ENCODE results near the gene HYAL3. TPM values are rescaled to one million over a fixed set of nuclear protein-coding genes. Genes with fewer than 3 reads are reported as not detected.
A peak's percentile ranks its signal among the peaks of the same experiment; 100 is the strongest.

The HYAL3 gene
- polyA plus RNA-seq, 1 experiment: 3.0 TPM

DNA sequence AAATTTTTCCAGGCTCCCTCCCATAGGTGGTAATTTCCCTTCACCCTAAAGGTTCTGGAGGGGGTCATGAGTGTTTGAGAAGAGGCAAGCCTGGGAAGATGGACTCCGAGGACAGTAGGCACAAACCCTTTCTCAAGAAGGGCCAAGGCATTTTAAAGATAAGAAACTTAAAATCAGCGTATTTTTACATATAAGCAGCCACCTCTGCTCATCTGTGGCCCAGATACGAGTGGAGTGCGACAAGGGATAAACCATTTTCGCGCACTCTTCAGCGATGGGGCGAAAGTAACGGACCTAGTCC, 40.9 kb upstream of the HYAL3 start:
- CTCF ChIA-PET: interaction anchor here (1.1 kb wide), 1 partner anchor 16 kb away, joined by 4 read pairs; no protein-coding TSS in a partner anchor

DNA sequence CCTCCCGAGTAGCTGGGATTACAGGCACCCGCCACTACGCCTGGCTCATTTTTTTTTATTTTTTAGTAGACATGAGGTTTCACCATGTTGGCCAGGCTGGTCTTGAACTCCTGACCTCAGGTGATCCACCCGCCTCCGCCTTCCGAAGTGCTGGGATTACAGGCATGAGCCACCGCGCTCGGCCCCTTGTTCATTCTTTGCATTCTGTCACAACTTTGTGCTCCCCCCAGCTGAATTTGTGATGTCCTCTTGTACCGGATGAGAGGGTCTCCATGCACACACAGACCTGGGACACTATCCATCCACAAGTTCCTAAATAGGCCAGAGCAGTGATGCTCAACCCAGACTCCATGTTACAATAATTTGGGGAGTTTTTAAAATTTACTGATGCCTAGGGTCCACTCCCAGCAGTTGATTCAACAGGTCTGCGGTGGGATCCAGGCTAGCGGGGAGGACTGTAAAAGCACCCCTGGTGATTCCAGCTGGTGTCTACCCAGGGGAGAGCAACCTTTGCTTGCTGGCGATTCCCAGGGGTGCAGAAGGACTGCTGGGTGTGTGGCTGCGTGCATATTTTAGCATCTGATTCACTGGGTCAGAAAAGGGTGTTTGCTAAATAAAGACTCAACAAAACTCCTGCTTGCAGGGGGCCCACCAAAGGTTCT, 40.4 kb upstream of the HYAL3 start:
- POLR2A ChIA-PET: interaction anchor here (0.6 to 0.7 kb wide), 2 partner anchors 10 to 22 kb away, joined by 3 read pairs; no protein-coding TSS in a partner anchor
- DNase-seq (ENCODE audit: low read depth, low spot score): no peak

More for the DNA sequence above, 40.9 kb upstream of the HYAL3 start:
- DNase-seq (ENCODE audit: low read depth, low spot score): no peak
- Histone ChIP-seq H3K27ac (ENCODE audit: low read depth, low read length) (peak overlapping the region; percentile 65), H3K4me3 (ENCODE audit: low read depth, low read length) (peak overlapping the region; percentile 58), H3K27me3 (ENCODE audit: control insufficient read depth, insufficient read depth, low read length) (no peaks in the 10 kb centered on the region), H3K9me3 (ENCODE audit: control insufficient read depth, insufficient read depth, low read length) (no peaks in the 10 kb centered on the region; the same call in 1 of the 2 replicates)
- TF ChIP-seq, protein P1, sequence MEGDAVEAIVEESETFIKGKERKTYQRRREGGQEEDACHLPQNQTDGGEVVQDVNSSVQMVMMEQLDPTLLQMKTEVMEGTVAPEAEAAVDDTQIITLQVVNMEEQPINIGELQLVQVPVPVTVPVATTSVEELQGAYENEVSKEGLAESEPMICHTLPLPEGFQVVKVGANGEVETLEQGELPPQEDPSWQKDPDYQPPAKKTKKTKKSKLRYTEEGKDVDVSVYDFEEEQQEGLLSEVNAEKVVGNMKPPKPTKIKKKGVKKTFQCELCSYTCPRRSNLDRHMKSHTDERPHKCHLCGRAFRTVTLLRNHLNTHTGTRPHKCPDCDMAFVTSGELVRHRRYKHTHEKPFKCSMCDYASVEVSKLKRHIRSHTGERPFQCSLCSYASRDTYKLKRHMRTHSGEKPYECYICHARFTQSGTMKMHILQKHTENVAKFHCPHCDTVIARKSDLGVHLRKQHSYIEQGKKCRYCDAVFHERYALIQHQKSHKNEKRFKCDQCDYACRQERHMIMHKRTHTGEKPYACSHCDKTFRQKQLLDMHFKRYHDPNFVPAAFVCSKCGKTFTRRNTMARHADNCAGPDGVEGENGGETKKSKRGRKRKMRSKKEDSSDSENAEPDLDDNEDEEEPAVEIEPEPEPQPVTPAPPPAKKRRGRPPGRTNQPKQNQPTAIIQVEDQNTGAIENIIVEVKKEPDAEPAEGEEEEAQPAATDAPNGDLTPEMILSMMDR (IDR thresholded peaks at IDR 0.05; ENCODE audit: low read depth, low read length): no peak
- POLR2A ChIA-PET: interaction anchor here (0.7 to 1.0 kb wide), 3 partner anchors 9 to 19 kb away, joined by 3 to 9 read pairs (median 5); partner anchors contain the start of genes CYB561D2 and NPRL2

DNA sequence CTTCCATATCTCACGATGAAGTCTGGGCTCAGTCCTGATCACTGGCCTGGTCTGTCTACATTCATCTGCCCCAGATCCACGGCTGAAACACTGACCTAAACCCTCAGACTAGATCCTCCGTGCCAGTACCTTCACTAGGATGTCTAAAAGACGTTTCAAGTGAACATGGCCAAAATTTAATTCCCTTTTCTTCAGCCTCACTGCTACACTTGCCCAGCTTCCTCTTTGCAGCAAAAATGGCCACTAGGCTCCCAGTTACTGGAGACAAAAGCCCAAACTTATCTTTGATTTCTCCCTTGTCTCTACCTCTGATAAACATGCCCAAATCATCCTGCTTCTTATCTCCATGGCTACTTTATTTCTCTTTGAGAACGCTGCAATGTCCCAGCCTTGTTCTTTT, 39.8 kb upstream of the HYAL3 start:
- Histone ChIP-seq H3K9me3 (ENCODE audit: control insufficient read depth, insufficient read depth, low read length) (no peaks in the 10 kb centered on the region; the same call in 1 of the 2 replicates), H3K27ac (ENCODE audit: low read depth, low read length) (no peak overlapping the region), H3K4me3 (ENCODE audit: low read depth, low read length) (peak overlapping the region; percentile 10; the same call in 1 of the 2 replicates)

More for the DNA sequence above, 40.4 kb upstream of the HYAL3 start:
- H3K27me3 ChIP-seq (ENCODE audit: control insufficient read depth, insufficient read depth, low read length): no peaks in the 10 kb centered on the region
- CTCF ChIA-PET: no interaction called here
- H3K9me3 ChIP-seq (ENCODE audit: control insufficient read depth, insufficient read depth, low read length): no peaks in the 10 kb centered on the region; the same call in 1 of the 2 replicates
- peak overlapping the region; percentile 58 for H3K4me3 ChIP-seq (ENCODE audit: low read depth, low read length)
- peak overlapping the region; percentile 65 for H3K27ac ChIP-seq (ENCODE audit: low read depth, low read length)
- TF ChIP-seq, protein P1 (IDR thresholded peaks at IDR 0.05; ENCODE audit: low read depth, low read length): no peak

DNA sequence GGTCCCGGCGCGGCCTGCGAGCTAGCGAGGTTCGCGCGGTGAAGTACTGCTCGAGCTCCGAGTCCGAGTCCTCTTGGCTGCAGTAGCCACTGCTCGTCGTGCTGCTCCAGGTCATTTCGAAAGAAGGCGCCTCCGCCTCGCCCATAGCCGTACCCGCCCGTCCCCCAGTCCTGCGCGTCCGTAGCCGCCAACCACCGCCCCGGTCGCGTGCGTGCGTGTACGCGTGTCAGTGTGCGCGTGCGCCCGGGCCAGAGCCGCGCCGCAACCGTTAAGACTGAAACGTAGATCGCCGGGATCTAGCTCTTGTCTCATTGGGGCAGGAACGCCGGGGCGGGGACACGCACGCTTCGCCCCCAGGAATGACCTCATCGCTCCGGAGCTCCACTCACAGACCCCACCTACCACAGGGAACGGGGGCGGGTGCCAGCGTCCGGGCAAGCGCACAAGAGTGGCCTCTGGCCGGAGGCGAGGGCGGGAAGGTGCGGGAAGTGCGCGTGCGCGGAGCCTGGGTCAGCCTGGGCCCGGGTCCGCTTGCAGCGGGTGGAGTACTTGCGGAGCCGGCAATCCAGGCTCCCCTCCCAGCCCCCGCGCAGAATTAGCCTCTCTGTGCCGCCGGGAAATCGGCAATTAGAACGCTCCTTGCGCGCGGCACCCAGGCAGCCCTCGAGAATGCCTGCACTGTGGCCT, 38.1 kb upstream of the HYAL3 start:
- POLR2A ChIA-PET: interaction anchor here (0.6 to 2.4 kb wide), 14 partner anchors 9 to 1675 kb away, joined by 3 to 22 read pairs (median 4); partner anchors contain the start of genes CYB561D2, HYAL3, NAA80 and NPRL2
- no peaks in the 10 kb centered on the region; the same call in 1 of the 2 replicates for H3K9me3 ChIP-seq (ENCODE audit: control insufficient read depth, insufficient read depth, low read length)
- CTCF ChIA-PET: interaction anchor here (0.5 to 2.4 kb wide), 6 partner anchors 11 to 501 kb away, joined by 3 to 15 read pairs (median 6); no protein-coding TSS in a partner anchor
- TF ChIP-seq, protein P1 (IDR thresholded peaks at IDR 0.05; ENCODE audit: low read depth, low read length): no peak
- peak overlapping the region; percentile 98 for H3K4me3 ChIP-seq (ENCODE audit: low read depth, low read length)
- H3K27ac ChIP-seq (ENCODE audit: low read depth, low read length): peak overlapping the region; percentile 96
- peak; percentile 99 for DNase-seq (ENCODE audit: low read depth, low spot score)
- no peaks in the 10 kb centered on the region for H3K27me3 ChIP-seq (ENCODE audit: control insufficient read depth, insufficient read depth, low read length)

More for the DNA sequence above, 39.8 kb upstream of the HYAL3 start:
- POLR2A ChIA-PET: interaction anchor here (0.6 kb wide), 1 partner anchor 23 kb away, joined by 3 read pairs; no protein-coding TSS in a partner anchor
- DNase-seq (ENCODE audit: low read depth, low spot score): no peak
- CTCF ChIA-PET: no interaction called here
- H3K27me3 ChIP-seq (ENCODE audit: control insufficient read depth, insufficient read depth, low read length): no peaks in the 10 kb centered on the region
- TF ChIP-seq, protein P1 (IDR thresholded peaks at IDR 0.05; ENCODE audit: low read depth, low read length): no peak
